HFFc6 (cell line): Measurements from ENCODE around the gene ST3GAL5. TPM values are rescaled to one million over a fixed set of nuclear protein-coding genes. Genes with fewer than 3 reads are reported as not detected.
A peak's percentile ranks its signal among the peaks of the same experiment; 100 is the strongest.

ENCODE experiments used
- DNase-seq: peaks from one replicate; pipeline ENCODE4 v3.0.0-alpha.2; 2018
- H3K27ac Mint-ChIP-seq: 2 replicates; pipeline ENCODE4 v1.8.0; 2020; ENCODE audit warnings: mild to moderate bottlenecking, mixed read lengths
- H3K27me3 Mint-ChIP-seq: 2 replicates; pipeline ENCODE4 v1.8.0; 2021; ENCODE audit warnings: mild to moderate bottlenecking, moderate library complexity, mixed read lengths; ENCODE audit not compliant: insufficient read depth
- H3K36me3 Mint-ChIP-seq: 2 replicates; pipeline ENCODE4 v1.8.0; 2021; ENCODE audit warnings: low read depth, mixed read lengths
- H3K4me1 Mint-ChIP-seq: 2 replicates; pipeline ENCODE4 v1.8.0; 2020; ENCODE audit warnings: low read depth, mixed read lengths
- H3K4me3 Mint-ChIP-seq: 2 replicates; pipeline ENCODE4 v1.8.0; 2020; ENCODE audit warnings: mild to moderate bottlenecking, moderate library complexity, mixed read lengths
- H3K9me3 Mint-ChIP-seq: 2 replicates; pipeline ENCODE4 v1.8.0; 2020; ENCODE audit warnings: mild to moderate bottlenecking, mixed read lengths
- CTCF ChIP-seq: fragments of 200-600 bp; sonication (generic); IDR thresholded peaks from 2 replicates; pipeline ENCODE4 v1.5.0; 2021; ENCODE audit warnings: antibody characterized with exemption, mild to moderate bottlenecking
- total RNA-seq, 6 experiments: library from RNA; stranded (reverse); fragmentation: NEBNext Ultra II Directional; extraction: Animal tissue kit (Norgen Biotek cat#: 25700); gene quantifications; 2 replicates in 1 of 6; 3 replicates in 5 of 6; pipeline ENCODE4 v1.2.3, GENCODE V29; 2021

ST3GAL5 gene
- total RNA-seq, 6 experiments from 2014 or later: 12.7 to 17.4 (median 15.2) TPM

- peak; percentile 8 for DNase-seq
- Mint-ChIP-seq H3K36me3 (no peaks in the 10 kb centered on the region), H3K4me3 (no peak overlapping the region), H3K9me3 (no peaks in the 10 kb centered on the region), H3K27ac (no peak overlapping the region; the same call in none of the 2 replicates), H3K27me3 (peaks cover 1% of the 10 kb centered on the region; the same call in 1 of the 2 replicates), H3K4me1 (peaks cover 41% of the 10 kb centered on the region)
- no peak for TF ChIP-seq CTCF
Observed at GRCh38 chr2:85913884-85914881, 25.4 kb upstream of the ST3GAL5 start.

- peak overlapping the region; percentile 44 for H3K4me3 Mint-ChIP-seq
- peaks cover 44% of the 10 kb centered on the region for H3K4me1 Mint-ChIP-seq
- H3K27me3 Mint-ChIP-seq: peaks cover 1% of the 10 kb centered on the region; the same call in 1 of the 2 replicates
- H3K27ac Mint-ChIP-seq: peak overlapping the region; percentile 87
- TF ChIP-seq CTCF: no peak
- H3K36me3 Mint-ChIP-seq: no peaks in the 10 kb centered on the region
- DNase-seq: peak; percentile 72
- no peaks in the 10 kb centered on the region for H3K9me3 Mint-ChIP-seq
Observed at GRCh38 chr2:85911814-85912692, 23.3 kb upstream of the ST3GAL5 start.

DNA sequence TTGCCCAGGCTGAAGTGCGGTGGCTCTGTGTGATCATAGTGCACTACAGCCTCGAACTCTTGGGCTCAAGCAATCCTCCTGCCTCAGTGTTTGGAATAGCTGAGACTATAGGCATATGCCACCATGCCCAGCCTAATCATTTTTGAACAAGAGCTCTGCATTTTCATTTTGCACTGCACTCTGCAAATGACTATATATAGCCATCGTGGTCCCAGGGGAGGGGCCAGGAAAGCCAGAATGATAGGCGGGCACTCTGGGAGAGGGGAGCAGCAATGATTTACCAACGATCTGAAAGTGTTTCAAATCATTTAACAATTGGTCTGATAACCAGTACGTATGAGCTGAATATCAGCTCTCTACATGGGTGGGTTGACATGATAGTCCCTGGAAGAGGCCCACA lies 22.3 kb upstream of the ST3GAL5 start:
- no peaks in the 10 kb centered on the region for H3K36me3 Mint-ChIP-seq
- H3K27me3 Mint-ChIP-seq: peaks cover 1% of the 10 kb centered on the region; the same call in 1 of the 2 replicates
- 0 out of 2 replicates have a peak overlapping the region, but pooled peaks have one; percentile 24 for H3K27ac Mint-ChIP-seq
- no peak overlapping the region for H3K4me3 Mint-ChIP-seq
- DNase-seq: no peak
- no peaks in the 10 kb centered on the region for H3K9me3 Mint-ChIP-seq
- no peak for TF ChIP-seq CTCF
- peaks cover 42% of the 10 kb centered on the region for H3K4me1 Mint-ChIP-seq

- Mint-ChIP-seq H3K36me3 (no peaks in the 10 kb centered on the region), H3K4me1 (peaks cover 41% of the 10 kb centered on the region), H3K4me3 (no peak overlapping the region), H3K27me3 (peaks cover 1% of the 10 kb centered on the region), H3K9me3 (no peaks in the 10 kb centered on the region), H3K27ac (no peak overlapping the region)
- TF ChIP-seq CTCF: no peak
- no peak for DNase-seq
Observed at GRCh38 chr2:85909005-85909404, 20.2 kb upstream of the ST3GAL5 start.

- no peak for DNase-seq
- no peak for TF ChIP-seq CTCF
- H3K4me1 Mint-ChIP-seq: peaks cover 38% of the 10 kb centered on the region
Observed at GRCh38 chr2:85908506-85908905, 19.7 kb upstream of the ST3GAL5 start.

More at GRCh38 chr2:85908506-85908905, 19.7 kb upstream of the ST3GAL5 start:
- no peaks in the 10 kb centered on the region for H3K9me3 Mint-ChIP-seq
- no peak overlapping the region for H3K27ac Mint-ChIP-seq
- no peak overlapping the region for H3K4me3 Mint-ChIP-seq
- no peaks in the 10 kb centered on the region for H3K36me3 Mint-ChIP-seq
- peaks cover 1% of the 10 kb centered on the region for H3K27me3 Mint-ChIP-seq
